UCSD-AML1 (cell line): Measurements from ENCODE around the gene MAGED4B.
"Not testable (repeated sequence)": the region's sequence is repeated elsewhere in the genome, so short reads cannot be mapped to it uniquely, and the experiment has no call there.

Source experiments
- DNase-seq: peaks from one replicate; lab custom pipeline; 2025; ENCODE audit not compliant: unreplicated experiment; lab: John Stamatoyannopoulos, UW

MAGED4B gene

DNA sequence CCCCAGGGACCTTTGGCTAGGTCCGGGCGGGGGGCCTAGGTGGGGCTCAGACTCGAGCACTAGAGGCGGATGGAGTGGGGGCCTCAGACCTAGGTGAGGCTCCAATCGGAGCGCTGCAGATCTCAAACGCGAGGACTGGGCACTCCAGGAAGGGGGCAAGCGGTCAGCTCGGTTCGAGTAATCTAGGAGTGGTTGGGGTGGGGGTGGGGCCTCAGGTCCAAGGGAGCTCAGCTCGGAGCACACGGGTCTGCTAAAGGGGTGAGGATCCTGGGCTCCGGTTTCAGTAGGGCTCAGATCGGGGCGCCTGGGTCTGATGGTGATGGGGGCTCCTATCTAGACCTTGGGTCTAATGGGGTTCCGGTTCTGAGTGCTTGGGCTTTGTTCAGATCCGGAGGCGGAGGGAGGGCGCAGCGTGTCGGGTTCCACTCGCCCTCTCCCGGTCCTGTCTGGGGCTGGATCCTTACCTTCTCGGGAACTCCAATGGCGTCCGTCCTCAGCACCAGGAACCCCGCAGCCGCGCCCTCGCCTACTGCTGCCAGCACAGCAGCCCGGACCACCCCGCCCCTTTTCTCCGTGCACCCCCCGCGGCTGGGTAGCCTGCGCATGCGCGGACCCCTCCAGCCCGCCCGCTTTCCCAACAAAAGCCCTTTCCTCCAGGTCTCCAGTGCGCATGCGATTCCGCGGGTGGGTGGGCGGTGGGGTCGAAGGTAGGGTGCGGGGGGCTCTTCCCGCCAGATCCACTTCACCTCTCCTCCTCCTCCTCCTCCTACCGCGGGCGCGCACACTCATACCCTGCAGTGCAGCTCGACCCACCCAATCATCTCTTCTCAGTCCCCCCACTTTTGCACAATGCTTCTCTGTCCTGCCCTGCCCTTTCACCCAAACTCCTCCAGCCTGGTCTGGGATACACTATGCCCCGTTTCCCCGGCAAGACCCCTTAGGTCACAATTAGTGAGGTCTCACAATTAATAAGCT lies at the start of gene MAGED4B:
TSS of gene MAGED4B (minus strand) at position 518 of the 975 bp plus-strand sequence. CDS start 1,011 bp downstream, outside the sequence.
- not testable (repeated sequence) for DNase-seq

DNA sequence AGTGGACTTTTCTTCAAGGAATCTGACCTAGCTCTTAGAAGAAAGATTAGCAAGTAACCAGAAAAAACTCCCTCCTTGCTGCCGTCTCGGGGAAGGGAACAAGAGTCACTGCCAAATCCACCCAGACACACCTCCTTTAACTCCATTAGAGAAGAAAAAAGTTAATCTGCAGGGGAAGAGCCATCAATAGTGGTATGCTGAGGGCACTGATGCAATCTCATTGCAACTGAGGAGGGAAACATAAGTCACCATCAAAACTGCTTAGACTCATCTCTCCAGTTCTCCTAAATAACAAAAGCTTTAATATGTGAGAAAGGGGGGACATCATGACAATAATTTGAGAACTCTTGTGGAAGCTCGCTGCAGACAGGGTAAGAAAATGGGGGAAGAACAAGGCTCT lies 49.3 kb upstream of the MAGED4B start:
- no peak for DNase-seq

DNA sequence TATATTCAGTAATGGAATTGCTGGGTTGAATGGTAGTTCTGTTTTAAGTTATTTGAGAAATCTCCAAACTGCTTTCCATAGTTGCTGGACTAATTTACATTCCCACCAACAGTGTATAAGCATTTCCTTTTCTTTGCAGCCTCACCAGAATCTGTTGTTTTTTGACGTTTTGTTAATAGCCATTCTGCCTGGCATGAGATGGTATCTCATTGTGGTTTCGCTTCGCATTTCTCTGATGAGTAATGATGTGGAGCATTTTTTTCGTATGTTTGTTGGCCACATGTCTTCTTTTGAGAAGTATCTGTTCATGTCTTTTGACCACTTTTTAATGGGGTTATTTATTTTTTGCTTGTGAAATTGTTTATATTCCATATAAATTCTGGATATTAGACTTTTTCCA lies 13.6 kb upstream of the MAGED4B start:
- DNase-seq, result no peak

- no peak for DNase-seq
Observed at GRCh38 chrX:52078131-52078530, 9.1 kb upstream of the MAGED4B start.

GRCh38 chrX:52042288-52042687 lies 26.7 kb downstream of the MAGED4B start:
- DNase-seq, result not testable (repeated sequence)

GRCh38 chrX:52034211-52034610 lies 34.8 kb downstream of the MAGED4B start:
- no peak for DNase-seq

DNA sequence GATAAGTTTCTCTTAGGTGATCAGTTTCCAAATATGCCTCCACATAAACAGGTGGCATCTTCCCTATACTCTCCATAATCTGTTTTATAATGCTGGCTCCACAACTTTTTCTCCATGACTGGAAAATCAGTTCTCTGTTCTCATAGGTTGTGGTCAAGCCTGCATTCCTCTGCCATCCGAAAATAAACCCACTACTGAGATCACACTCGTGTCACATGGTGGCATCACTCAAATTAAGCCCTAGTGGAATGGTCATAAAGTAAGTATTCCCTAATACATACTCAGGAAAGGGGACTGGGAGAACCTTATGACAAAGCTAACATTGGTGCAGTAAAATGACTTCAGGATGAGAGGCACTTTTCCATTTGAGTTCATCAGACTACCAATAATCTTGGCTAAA lies 37.6 kb downstream of the MAGED4B start:
- DNase-seq, result no peak

- no peak for DNase-seq
Observed at GRCh38 chrX:52015794-52016193, 53.2 kb downstream of the MAGED4B start.
